Nephron (organoid): ENCODE measurements around the gene SLC25A25.
A peak's percentile ranks its signal among the peaks of the same experiment; 100 is the strongest.

Source experiments
- H3K27ac Mint-ChIP-seq, 3 experiments: 2 replicates each; pipeline ENCODE4 v1.8.0; 2020; ENCODE audit warnings: mixed read lengths in 3 of 3, mild to moderate bottlenecking in 2 of 3, moderate library complexity in 1 of 3
- H3K27me3 Mint-ChIP-seq: 2 replicates; pipeline ENCODE4 v1.8.0; 2021; ENCODE audit warnings: low read depth, mild to moderate bottlenecking, moderate library complexity, mixed read lengths
- H3K36me3 Mint-ChIP-seq: 2 replicates; pipeline ENCODE4 v1.8.0; 2020; ENCODE audit warnings: low read depth, mixed read lengths
- H3K4me1 Mint-ChIP-seq: 2 replicates; pipeline ENCODE4 v1.8.0; 2020; ENCODE audit warnings: mixed read lengths
- H3K4me3 Mint-ChIP-seq, 3 experiments: 2 replicates each; pipeline ENCODE4 v1.8.0; 2020; ENCODE audit warnings: mild to moderate bottlenecking in 3 of 3, mixed read lengths in 3 of 3, moderate library complexity in 2 of 3
- H3K9me3 Mint-ChIP-seq: 2 replicates; pipeline ENCODE4 v1.8.0; 2020; ENCODE audit warnings: mixed read lengths
- CTCF ChIP-seq, 3 experiments: fragments of 200-600 bp; sonication (generic); IDR thresholded peaks; one replicate each; pipeline ENCODE4 v1.5.0; 2021; ENCODE audit warnings: antibody characterized with exemption in 3 of 3; ENCODE audit not compliant: unreplicated experiment in 3 of 3

SLC25A25 gene

GRCh38 chr9:128151309-128152132, 83.5 kb downstream of the SLC25A25 start:
- H3K27ac Mint-ChIP-seq, result peak overlapping the region in 1 of 3 experiments; percentile 50
- H3K4me1 Mint-ChIP-seq, result peaks cover 16% of the 10 kb centered on the region
- no peaks in the 10 kb centered on the region for H3K27me3 Mint-ChIP-seq
- no peak for TF ChIP-seq CTCF (IDR thresholded peaks at IDR 0.05; ENCODE audit: unreplicated experiment in 3 of 3)
- H3K9me3 Mint-ChIP-seq, result no peaks in the 10 kb centered on the region
- no peaks in the 10 kb centered on the region for H3K36me3 Mint-ChIP-seq
- no peak overlapping the region for H3K4me3 Mint-ChIP-seq

- no peak overlapping the region for H3K4me3 Mint-ChIP-seq
- H3K9me3 Mint-ChIP-seq, result no peaks in the 10 kb centered on the region
- no peaks in the 10 kb centered on the region for H3K27me3 Mint-ChIP-seq
- no peak for TF ChIP-seq CTCF (IDR thresholded peaks at IDR 0.05; ENCODE audit: unreplicated experiment in 3 of 3)
- no peaks in the 10 kb centered on the region for H3K36me3 Mint-ChIP-seq
- peaks cover 11% of the 10 kb centered on the region for H3K4me1 Mint-ChIP-seq
- H3K27ac Mint-ChIP-seq, result no peak overlapping the region
Measured at GRCh38 chr9:128152133-128153059, 84.4 kb downstream of the SLC25A25 start.

GRCh38 chr9:128153060-128153946, 85.3 kb downstream of the SLC25A25 start:
- H3K4me3 Mint-ChIP-seq, result no peak overlapping the region
- no peaks in the 10 kb centered on the region for H3K36me3 Mint-ChIP-seq
- no peaks in the 10 kb centered on the region for H3K27me3 Mint-ChIP-seq
- no peaks in the 10 kb centered on the region for H3K9me3 Mint-ChIP-seq
- H3K4me1 Mint-ChIP-seq, result peaks cover 11% of the 10 kb centered on the region
- no peak overlapping the region for H3K27ac Mint-ChIP-seq
- no peak for TF ChIP-seq CTCF (IDR thresholded peaks at IDR 0.05; ENCODE audit: unreplicated experiment in 3 of 3)

- Mint-ChIP-seq H3K27me3 (no peaks in the 10 kb centered on the region), H3K4me1 (peaks cover 7% of the 10 kb centered on the region)
Measured at GRCh38 chr9:128153947-128154695, 86.1 kb downstream of the SLC25A25 start.

More at GRCh38 chr9:128153947-128154695, 86.1 kb downstream of the SLC25A25 start:
- TF ChIP-seq CTCF (IDR thresholded peaks at IDR 0.05; ENCODE audit: unreplicated experiment in 3 of 3), result no peak
- H3K4me3 Mint-ChIP-seq, result no peak overlapping the region
- H3K36me3 Mint-ChIP-seq, result no peaks in the 10 kb centered on the region
- H3K27ac Mint-ChIP-seq, result no peak overlapping the region
- H3K9me3 Mint-ChIP-seq, result no peaks in the 10 kb centered on the region
